PC-3 (cell line): ENCODE measurements around the gene PAX2. TPM values are rescaled to one million over a fixed set of nuclear protein-coding genes. Genes with fewer than 3 reads are reported as not detected.

Experiments used
- ATAC-seq: fragments of 200-7000 bp; cut with Tn5 transposase; 2 replicates; pipeline ENCODE4 v1.9.1; 2020; ENCODE audit warnings: mild to moderate bottlenecking, moderate library complexity
- BruUV-seq: library from RNA; stranded (reverse); fragments of 400-500 nt; replicated peaks from 2 replicates; lab custom pipeline; 2021; lab: Mats Ljungman, UMichigan
- CTCF ChIA-PET: fragments of 300-600 bp; sonication (Branson Sonifier 250); formaldehyde crosslinking; loops from one replicate; lab custom pipeline; 2022; ENCODE audit warnings: antibody characterized with exemption; lab: Charles Lee
- POLR2A ChIA-PET: fragments of 300-600 bp; sonication (Branson Sonifier 250); formaldehyde crosslinking; loops from one replicate; lab custom pipeline; 2022; ENCODE audit warnings: antibody characterized with exemption; ENCODE audit not compliant: unreplicated experiment; lab: Charles Lee
- DNase-seq: peaks from one replicate; pipeline ENCODE4 v3.0.0-alpha.2; 2015
- H2AFZ ChIP-seq: fragments of 300-600 bp; sonication (generic); 2 replicates; pipeline ENCODE4 v1.6.0; 2016; ENCODE audit warnings: antibody characterized with exemption, low read length
- H3F3A ChIP-seq: fragments of 300-600 bp; sonication (generic); one replicate; pipeline ENCODE4 v1.6.0; 2017; ENCODE audit warnings: antibody characterized with exemption, low read length, control low read depth, mild to moderate bottlenecking; ENCODE audit not compliant: unreplicated experiment
- H3K27ac ChIP-seq: fragments of 300-600 bp; sonication (generic); 2 replicates; pipeline ENCODE4 v1.5.1; 2016; ENCODE audit warnings: mild to moderate bottlenecking, low read length
- H3K27me3 ChIP-seq: fragments of 300-600 bp; sonication (generic); 2 replicates; pipeline ENCODE4 v1.6.1; 2016; ENCODE audit warnings: low read length, mixed read lengths
- H3K36me3 ChIP-seq: fragments of 300-600 bp; sonication (generic); 2 replicates; pipeline ENCODE4 v1.6.1; 2016; ENCODE audit warnings: low read depth, mixed run types, low read length, mixed read lengths
- H3K4me1 ChIP-seq: fragments of 300-600 bp; sonication (generic); 2 replicates; pipeline ENCODE4 v1.5.1; 2016; ENCODE audit warnings: low read length; ENCODE audit not compliant: insufficient read depth
- H3K4me2 ChIP-seq: fragments of 300-600 bp; sonication (generic); 2 replicates; pipeline ENCODE4 v1.6.0; 2016; ENCODE audit warnings: low read length
- H3K4me3 ChIP-seq: fragments of 300-600 bp; sonication (generic); 2 replicates; pipeline ENCODE4 v1.5.1; 2016; ENCODE audit warnings: mild to moderate bottlenecking, low read length, mixed read lengths
- H3K79me2 ChIP-seq: fragments of 300-600 bp; sonication (generic); 2 replicates; pipeline ENCODE4 v1.6.1; 2017; ENCODE audit warnings: low read length, mixed read lengths
- H3K9ac ChIP-seq: fragments of 300-600 bp; sonication (generic); 2 replicates; pipeline ENCODE4 v1.6.0; 2016; ENCODE audit warnings: mild to moderate bottlenecking, low read length
- H3K9me2 ChIP-seq: fragments of 300-600 bp; sonication (generic); replicated peaks from 2 replicates; pipeline ENCODE4 v1.6.1; 2016; ENCODE audit warnings: mixed run types, low read length, mixed read lengths
- H3K9me3 ChIP-seq: fragments of 300-600 bp; sonication (generic); 2 replicates; pipeline ENCODE4 v1.6.1; 2016; ENCODE audit warnings: low read length, mixed read lengths
- H4K20me1 ChIP-seq: fragments of 300-600 bp; sonication (generic); 2 replicates; pipeline ENCODE4 v1.6.1; 2016; ENCODE audit warnings: low read length, mixed read lengths
- CTCF ChIP-seq: fragments of 300-600 bp; sonication (generic); conservative IDR thresholded peaks from 2 replicates; pipeline ENCODE4 v1.5.1; 2017; ENCODE audit warnings: antibody characterized with exemption, low read depth, mild to moderate bottlenecking, low read length
- EZH2 ChIP-seq: fragments of 300-600 bp; sonication (generic); IDR thresholded peaks from one replicate; pipeline ENCODE4 v1.6.1; 2017; ENCODE audit warnings: antibody characterized with exemption, mild to moderate bottlenecking, low read length; ENCODE audit not compliant: unreplicated experiment
- EZH2phosphoT487 ChIP-seq: fragments of 300-600 bp; sonication (generic); IDR thresholded peaks from 2 replicates; pipeline ENCODE4 v1.6.1; 2018; ENCODE audit warnings: mild to moderate bottlenecking, antibody characterized with exemption, low read length, borderline replicate concordance
- intact Hi-C: fragments of 100-400 bp; cut with micrococcal nuclease; formaldehyde crosslinking; loops from 2 replicates; pipeline ENCODE4 v1.9.0; 2023
- total RNA-seq: library from RNA; depleted of rRNA; stranded (reverse); fragments of >200 nt; gene quantifications from 2 replicates; pipeline ENCODE4 v1.2.3, GENCODE V29; 2014

The PAX2 gene
- total RNA-seq, 1 experiment from 2014 or later = not detected

GRCh38 chr10:100802607-100803006, 57.2 kb downstream of the PAX2 start:
- intact Hi-C loops = no loop called here
- Histone ChIP-seq H3K4me3 (no peak overlapping the region), H3K4me1 (no peaks in the 10 kb centered on the region), H3K9me3 (no peaks in the 10 kb centered on the region), H3K79me2 (no peaks in the 10 kb centered on the region), H2AFZ (no peak overlapping the region), H3F3A (no peaks in the 10 kb centered on the region), H4K20me1 (no peaks in the 10 kb centered on the region), H3K9me2 (no peaks in the 10 kb centered on the region), H3K4me2 (no peak overlapping the region), H3K36me3 (no peaks in the 10 kb centered on the region), H3K27me3 (peaks cover 71% of the 10 kb centered on the region), H3K9ac (no peak overlapping the region), H3K27ac (no peak overlapping the region)
- ChIA-PET CTCF (no interaction called here), POLR2A (no interaction called here)
- no TSS peak for BruUV-seq
- ATAC-seq = no peak
- TF ChIP-seq EZH2 (no peak), EZH2phosphoT487 (no peak), CTCF (no peak)
- no peak for DNase-seq

GRCh38 chr10:100803492-100803891, 58.1 kb downstream of the PAX2 start:
- no TSS peak for BruUV-seq
- ChIA-PET POLR2A (no interaction called here), CTCF (no interaction called here)

More at GRCh38 chr10:100803492-100803891, 58.1 kb downstream of the PAX2 start:
- intact Hi-C loops = no loop called here
- H3K79me2 ChIP-seq = no peaks in the 10 kb centered on the region
- no peak overlapping the region for H3K27ac ChIP-seq
- ATAC-seq = no peak
- DNase-seq = no peak
- no peaks in the 10 kb centered on the region for H3K9me3 ChIP-seq
- no peaks in the 10 kb centered on the region for H3K36me3 ChIP-seq
- H3K4me1 ChIP-seq = no peaks in the 10 kb centered on the region
- no peaks in the 10 kb centered on the region for H3F3A ChIP-seq
- H3K4me3 ChIP-seq = no peak overlapping the region
- TF ChIP-seq EZH2 (no peak), CTCF (no peak), EZH2phosphoT487 (no peak)
- no peaks in the 10 kb centered on the region for H3K9me2 ChIP-seq
- H2AFZ ChIP-seq = no peak overlapping the region
- H3K4me2 ChIP-seq = no peak overlapping the region
- peaks cover 76% of the 10 kb centered on the region for H3K27me3 ChIP-seq
- no peaks in the 10 kb centered on the region for H4K20me1 ChIP-seq
- H3K9ac ChIP-seq = no peak overlapping the region
